HG03108 (cell line): ENCODE results near the gene RPIA.
A peak's percentile ranks its signal among the peaks of the same experiment; 100 is the strongest.
"Not testable (repeated sequence)": the region's sequence is repeated elsewhere in the genome, so short reads cannot be mapped to it uniquely, and the experiment has no call there.

ENCODE experiments used
- ATAC-seq: cut with Tn5 transposase; IDR thresholded peaks from one replicate; pipeline ENCODE4 v1.9.1; 2021; ENCODE audit warnings: moderate library complexity; ENCODE audit not compliant: unreplicated experiment

RPIA gene

GRCh38 chr2:88691339-88692183 lies at the start of gene RPIA:
RPIA (plus strand) TSS chr2:88691673; CDS start chr2:88691699, 26 bp downstream.
- ATAC-seq = peak; percentile 97

- ATAC-seq = no peak
These were observed 49.2 kb upstream of the RPIA start for GRCh38 chr2:88642278-88642677.

GRCh38 chr2:88645291-88645882 lies 46.1 kb upstream of the RPIA start:
- ATAC-seq = not testable (repeated sequence)

GRCh38 chr2:88651646-88652045 lies 39.8 kb upstream of the RPIA start:
- ATAC-seq = no peak

- ATAC-seq = no peak
These were observed 36.8 kb upstream of the RPIA start for GRCh38 chr2:88654714-88655113.

GRCh38 chr2:88656690-88657089 lies 34.8 kb upstream of the RPIA start:
- ATAC-seq = no peak

- no peak for ATAC-seq
These were observed 34.3 kb upstream of the RPIA start for GRCh38 chr2:88657131-88657530.

GRCh38 chr2:88658326-88658725 lies 33.1 kb upstream of the RPIA start:
- no peak for ATAC-seq

- ATAC-seq = no peak
These were observed 32.5 kb upstream of the RPIA start for GRCh38 chr2:88658881-88659537.

GRCh38 chr2:88659538-88659915 lies 31.9 kb upstream of the RPIA start:
- no peak for ATAC-seq

GRCh38 chr2:88660622-88661021 lies 30.9 kb upstream of the RPIA start:
- ATAC-seq = no peak

GRCh38 chr2:88666576-88666975 lies 24.9 kb upstream of the RPIA start:
- ATAC-seq = no peak

GRCh38 chr2:88667219-88667618 lies 24.3 kb upstream of the RPIA start:
- no peak for ATAC-seq

- no peak for ATAC-seq
These were observed 22.6 kb upstream of the RPIA start for GRCh38 chr2:88668862-88669261.

GRCh38 chr2:88669482-88670214 lies 21.8 kb upstream of the RPIA start:
- ATAC-seq = peak; percentile 87

- ATAC-seq = no peak
These were observed 19.6 kb upstream of the RPIA start for GRCh38 chr2:88671786-88672427.

- no peak for ATAC-seq
These were observed 18.1 kb upstream of the RPIA start for GRCh38 chr2:88673363-88673762.

GRCh38 chr2:88680266-88680902 lies 11.1 kb upstream of the RPIA start:
- no peak for ATAC-seq

GRCh38 chr2:88680916-88681315 lies 10.6 kb upstream of the RPIA start:
- ATAC-seq = no peak
